NCI-H1436 (cell line): Measurements from ENCODE around the gene RAB40A.

Experiments
- DNase-seq: peaks from one replicate; lab custom pipeline; 2025; lab: John Stamatoyannopoulos, UW

The RAB40A gene, protein sequence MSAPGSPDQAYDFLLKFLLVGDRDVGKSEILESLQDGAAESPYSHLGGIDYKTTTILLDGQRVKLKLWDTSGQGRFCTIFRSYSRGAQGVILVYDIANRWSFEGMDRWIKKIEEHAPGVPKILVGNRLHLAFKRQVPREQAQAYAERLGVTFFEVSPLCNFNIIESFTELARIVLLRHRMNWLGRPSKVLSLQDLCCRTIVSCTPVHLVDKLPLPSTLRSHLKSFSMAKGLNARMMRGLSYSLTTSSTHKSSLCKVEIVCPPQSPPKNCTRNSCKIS

DNA sequence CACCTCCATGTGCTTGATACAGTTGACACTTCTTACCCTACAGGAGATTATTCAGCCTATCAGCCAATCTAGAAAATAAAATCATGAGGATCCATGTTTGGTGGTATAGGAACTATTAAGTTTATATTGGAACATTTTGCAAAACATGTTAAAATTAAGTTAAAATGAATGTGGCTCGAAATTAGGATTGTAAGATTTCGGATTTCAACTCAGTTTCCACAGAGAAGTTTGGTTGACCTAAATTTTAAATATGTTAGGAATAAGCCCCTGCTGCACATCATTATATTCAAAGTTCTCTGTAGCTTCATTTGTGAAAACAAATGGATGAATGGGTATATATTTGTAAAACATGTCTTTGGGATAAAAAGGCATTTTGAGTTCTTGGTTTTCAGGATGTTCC is at the start of gene RAB40A:
RAB40A (minus strand) TSS at position 101 of the 400 bp plus-strand sequence. CDS start 18,733 bp downstream, outside the sequence.
- DNase-seq, result no peak

DNA sequence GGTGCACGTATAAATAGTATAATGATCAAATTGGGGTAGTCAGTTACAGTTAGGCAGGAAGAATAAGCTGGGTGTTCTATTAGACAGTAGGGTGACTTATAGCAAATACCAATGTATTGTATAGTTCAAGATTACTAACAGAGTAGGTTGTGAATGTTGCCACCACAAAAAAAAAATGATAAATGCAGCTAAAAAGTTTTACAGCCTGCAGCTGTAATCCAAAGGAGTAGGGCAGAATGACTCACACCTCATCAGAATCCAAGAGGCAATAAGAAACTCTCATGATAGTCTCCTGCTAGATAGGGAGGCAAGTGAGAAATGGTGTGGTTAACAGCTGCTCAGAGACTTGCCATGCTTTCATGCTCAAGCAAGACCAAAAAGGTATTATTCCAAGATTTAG is 46.5 kb upstream of the RAB40A start:
- no peak for DNase-seq

DNA sequence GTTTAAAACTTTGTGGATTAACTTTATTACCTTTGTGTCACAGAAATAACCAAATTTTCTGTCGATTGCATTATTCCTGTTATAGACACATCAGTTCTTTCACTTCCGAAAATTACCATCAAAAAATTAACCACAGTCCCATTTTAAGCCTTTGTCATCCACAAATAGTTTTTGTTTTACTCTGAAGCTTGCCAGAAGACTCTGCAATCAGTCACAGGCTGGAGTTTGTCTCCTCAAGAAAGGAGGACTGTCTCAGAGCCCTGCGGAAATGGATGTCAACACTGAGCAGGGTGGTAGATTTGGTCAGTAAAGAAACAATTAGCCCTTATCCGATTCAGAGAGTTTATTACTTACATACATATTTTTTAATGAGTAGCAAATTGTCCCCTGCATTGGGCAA is 45.9 kb upstream of the RAB40A start:
- no peak for DNase-seq

DNA sequence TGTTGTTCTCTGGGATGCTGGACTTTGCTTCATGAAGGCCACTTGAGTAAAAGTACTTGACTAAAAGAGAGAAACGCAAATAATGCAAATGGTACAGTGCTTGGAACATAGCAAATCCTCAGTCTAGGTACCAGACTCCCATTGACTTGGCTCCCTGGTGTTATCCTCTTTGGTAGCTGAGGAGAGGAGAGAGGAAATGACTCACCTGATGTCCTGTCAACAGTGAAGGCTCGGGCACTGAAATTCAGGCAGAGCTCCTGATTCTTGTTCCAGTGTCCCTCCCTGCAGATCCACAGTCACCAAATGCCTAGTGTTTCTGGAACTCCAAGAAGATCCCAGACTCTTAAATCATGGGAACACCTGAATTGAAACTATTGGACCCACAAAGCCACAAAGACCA is 43.5 kb upstream of the RAB40A start:
- DNase-seq, result no peak

DNA sequence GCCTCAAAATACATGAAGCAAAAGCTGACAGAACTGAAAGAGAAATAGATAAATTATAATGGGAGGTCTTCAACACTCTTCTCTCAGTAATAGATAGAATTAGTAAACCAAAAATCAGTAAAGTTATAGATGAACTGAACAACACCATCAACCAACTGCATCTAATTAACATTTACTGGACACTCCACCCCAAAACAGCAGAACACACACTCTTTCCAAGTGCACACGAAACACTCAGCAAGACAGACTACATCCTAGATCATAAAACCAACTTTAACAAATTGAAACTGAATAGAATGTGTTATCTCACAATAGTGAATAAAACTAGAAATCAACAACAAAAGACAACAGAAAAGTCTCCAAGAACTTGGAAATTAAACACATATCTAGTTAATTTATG is 41.0 kb upstream of the RAB40A start:
- DNase-seq, result no peak

DNA sequence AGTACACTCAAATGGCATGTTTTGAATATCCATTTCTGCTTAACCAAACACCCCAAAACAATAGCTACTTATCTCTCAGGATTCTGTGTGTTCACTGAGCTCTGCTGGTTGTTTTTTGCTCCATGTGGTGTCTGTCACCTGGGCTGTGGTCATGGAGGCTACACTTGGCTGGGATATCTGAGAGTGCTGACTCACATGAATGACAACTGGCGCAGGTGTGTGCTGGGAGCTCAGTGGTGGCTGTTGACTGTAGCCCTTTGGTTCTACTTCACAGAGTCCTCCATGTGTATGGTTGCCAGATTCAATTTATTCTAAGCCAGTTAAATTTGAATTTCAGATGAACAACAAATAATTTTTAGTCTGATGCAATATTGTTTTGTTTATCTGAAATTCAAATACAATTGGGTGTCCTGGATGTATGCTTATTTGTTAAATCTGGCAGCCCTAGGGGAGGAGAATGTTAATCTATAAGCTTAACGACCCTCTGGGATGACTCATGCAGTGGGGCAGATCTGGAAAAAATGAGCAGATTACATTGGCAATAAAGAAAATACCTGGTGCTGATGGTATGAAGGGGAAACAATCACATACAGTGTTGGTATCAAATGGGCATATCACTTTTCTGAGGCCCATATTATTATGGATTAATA is 37.8 kb upstream of the RAB40A start:
- no peak for DNase-seq

DNA sequence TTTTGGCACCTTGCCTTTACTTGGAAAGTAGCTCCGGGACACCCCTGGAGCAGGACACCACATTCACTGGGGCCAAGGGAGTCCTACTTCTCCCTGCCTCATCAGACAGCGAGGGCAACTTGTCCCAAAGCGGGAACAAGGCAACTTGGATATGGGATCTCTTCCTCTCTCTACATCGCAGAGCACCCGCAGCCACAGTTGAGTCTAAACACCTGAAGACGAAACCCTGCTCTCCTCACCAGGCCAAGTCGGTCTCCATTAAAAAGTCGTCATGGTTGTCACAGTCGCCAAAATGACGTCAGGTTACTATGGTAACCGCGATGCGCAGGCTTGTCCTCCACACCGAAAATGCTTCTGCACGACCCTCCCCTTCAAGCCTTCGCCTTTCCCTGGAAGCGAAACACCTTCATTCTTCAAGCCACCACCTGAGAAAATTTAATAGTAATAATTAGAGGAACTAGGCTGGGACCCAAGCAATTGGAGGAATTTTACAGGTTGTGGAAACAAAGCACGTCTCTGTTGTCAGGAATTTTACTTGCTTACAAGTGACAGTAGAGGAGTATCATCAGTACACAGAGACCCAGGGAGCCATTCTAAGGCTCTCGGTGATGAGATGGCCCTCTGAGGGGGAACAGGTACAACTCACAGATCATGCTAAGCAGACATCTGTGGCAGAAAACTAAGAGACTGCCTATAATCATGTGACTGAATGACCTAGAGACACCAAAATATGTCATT is 35.6 kb upstream of the RAB40A start:
- peak; percentile 76 for DNase-seq

DNA sequence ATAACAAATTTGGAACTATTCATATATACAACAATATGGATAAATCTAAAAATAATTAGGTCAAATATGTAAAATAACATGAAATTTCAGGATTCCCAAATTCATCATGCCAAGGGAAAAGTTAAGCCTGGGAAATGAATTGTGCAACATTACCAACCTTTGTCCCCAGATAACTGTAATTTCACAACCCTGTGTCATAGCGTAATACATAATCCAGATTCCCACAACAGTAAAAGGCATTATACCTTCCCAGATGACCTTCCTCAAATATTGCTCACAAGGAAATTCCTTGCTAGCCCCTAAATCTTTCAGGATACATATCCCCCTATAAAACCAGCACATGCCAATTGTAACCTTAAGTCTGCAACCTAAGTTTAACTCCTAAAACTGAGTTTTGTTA is 32.9 kb upstream of the RAB40A start:
- no peak for DNase-seq

DNA sequence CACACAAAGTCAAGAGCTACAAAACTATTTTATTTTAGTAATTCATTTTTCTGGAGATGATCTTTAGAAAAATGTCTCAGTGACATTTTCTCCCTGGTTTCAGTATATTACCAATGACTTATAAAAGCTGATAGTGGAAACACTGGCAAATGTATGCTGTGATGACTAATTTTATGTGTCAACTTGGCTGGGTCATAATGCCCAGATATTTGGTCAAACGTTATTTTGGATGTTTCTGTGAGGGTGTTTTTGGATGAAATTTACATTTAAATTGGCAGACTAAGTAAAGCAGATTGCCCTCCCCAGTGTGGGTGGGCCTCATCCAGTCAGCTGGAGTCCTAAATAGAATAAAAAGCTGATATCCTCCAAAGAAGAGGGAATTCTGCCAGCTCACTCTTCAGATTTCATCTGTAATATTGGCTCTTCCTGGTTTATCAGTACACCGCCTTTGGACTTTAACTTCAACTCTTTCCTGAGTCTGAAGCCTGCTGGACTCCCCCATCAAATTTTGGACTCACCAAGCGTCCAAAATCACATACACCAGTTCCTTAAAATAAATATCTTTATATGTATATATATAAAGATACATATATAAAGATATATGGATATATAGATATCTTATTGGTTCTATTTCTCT is 31.2 kb upstream of the RAB40A start:
- DNase-seq, result no peak

DNA sequence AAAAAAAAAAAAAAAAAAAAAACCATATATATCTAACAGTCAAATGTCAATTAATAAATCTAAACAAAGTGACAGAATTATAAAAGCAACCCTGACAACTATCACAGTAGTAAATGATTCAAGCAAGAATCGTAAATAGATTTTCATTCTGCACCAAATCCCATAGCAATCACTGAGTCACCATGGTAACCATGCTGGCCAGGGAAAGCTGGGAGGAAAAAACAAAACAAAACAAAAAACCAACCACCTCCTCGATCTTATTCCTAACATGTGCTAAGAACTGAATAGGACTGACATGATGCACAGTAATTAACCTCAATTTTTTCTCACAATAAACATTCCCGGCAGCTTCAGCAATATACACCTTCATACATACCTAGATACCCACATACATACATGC is 30.6 kb upstream of the RAB40A start:
- DNase-seq, result no peak

DNA sequence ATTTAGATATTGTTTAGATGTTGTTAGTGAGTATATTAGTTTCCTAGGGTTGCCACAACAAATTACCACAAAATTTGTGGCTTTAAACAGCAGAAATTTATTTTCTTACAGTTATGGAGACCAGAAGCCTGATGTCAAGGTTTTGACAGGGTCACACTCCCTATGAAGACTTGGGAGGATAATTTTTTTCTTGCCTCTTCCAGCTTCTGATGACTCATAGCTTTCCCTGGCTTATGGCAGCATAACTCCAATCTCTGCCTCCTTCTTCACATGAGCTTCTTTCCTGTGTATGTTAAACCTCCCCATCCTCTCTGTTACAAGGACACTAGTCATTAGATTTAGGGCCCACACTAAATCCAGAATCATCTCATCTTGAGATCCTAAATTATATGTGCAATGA is 20.9 kb upstream of the RAB40A start:
- no peak for DNase-seq

DNA sequence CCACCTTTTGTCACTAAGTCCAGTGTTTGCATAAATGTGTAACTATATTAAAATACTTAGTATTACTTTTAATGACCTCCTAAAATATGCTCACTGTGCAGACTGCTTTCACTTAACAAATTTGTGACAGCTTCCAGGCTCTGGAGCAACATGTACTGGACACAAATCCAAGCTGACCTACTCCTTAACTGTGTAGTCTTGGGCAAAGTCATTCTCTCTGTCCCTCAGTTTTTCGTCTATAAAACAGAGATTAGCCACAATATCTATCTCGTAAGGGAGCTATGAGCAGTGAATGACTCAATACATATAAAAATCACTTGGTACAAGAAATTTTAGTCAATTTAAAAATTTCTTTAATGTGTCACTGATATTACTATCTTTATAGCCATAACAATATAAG is 20.4 kb upstream of the RAB40A start:
- no peak for DNase-seq

DNA sequence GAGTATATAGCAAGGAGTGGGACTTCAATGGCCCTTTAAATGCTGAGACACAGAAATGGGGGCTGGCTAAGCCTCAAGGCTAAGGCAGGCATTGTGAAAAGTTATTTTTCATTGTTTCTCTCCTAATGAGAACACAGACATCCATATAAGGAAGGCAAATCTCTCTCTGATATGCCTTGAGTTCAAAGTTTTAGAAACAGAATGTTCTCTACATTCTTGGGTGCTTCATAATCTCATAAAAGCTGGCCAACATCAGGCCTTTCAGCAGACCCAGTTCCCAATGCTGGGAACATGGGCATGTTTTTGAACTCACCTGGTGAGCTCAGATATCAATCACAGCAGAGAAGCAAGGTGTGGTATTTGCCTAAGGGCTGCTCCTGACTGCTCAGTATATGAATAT is 19.4 kb upstream of the RAB40A start:
- DNase-seq, result no peak

DNA sequence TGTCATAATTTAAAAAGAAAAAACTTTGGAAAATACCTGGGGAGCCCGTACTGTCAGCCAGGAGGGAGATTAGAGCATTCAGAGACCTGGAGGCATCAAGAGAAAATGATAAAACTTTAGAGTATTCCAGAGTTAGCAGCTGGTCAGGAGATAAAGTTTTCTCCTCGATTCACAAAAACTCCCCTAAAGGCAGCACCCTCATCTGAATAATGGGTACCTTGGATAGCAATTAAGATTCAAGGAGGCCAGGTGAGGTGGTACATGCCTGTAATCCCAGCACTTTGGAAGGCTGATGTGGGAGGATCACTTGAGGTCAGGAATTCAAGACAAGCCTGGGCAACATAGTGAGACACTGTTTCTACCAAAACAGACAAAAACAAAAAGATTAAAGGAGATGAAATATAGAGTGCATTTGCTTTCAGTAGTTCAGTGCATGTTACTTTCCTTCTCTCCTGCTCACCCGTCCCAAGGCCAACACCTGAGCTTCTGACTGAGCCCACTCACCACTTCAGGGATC is 18.6 kb upstream of the RAB40A start:
- DNase-seq, result no peak

DNA sequence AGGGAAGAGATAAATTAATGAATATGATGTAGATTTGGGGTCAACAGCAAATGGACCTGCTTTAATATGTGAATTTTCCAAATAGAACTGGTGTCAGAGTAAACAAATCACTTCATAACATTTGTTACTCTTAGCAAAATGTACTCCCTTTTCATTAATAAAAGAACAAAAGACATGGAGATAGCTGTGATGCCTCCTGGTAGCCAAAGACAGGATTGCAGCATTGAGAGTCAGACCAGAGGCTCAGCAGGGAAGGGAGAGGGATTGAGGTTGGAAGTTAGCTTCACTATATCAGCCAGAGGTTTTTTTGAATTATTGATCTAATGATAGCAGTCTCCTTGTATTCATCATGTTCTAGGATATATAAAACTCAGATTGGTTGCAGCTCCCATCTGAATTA is 17.4 kb upstream of the RAB40A start:
- no peak for DNase-seq

DNA sequence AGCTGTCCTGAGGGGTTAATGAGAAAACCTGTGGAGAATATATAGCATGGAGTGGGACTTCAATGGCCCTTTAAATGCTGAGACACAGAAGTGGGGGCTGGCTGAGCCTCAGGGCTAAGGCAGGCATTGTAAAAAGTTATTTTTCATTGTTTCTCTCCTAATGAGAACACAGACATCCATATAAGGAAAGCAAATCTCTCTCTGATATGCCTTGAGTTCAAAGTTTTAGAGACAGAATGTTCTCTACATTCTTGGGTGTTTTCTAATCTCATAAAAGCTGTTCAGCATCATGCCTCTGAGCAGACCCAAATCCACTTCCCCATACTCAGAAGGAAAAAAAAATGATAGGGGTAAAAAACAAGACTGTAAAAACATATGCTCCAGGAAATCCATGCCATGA is 16.8 kb upstream of the RAB40A start:
- no peak for DNase-seq

DNA sequence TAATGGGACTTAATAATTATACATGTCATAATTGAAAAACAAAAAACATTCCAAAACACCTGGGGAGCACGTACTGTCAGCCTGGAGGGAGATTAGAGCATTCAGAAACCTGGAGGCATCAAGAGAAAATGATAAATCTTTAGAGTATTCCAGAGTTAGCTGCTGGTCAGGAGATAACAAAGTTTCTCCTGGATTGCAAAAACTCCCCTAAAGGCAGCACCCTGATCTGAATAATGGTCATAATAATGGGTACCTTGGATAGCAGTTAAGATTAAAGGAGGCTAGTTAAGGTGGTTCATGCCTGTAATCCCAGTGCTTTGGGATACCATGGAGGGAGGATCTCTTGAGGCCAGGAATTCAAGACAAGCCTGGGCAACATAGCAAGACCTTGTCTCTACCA is 15.9 kb upstream of the RAB40A start:
- no peak for DNase-seq

DNA sequence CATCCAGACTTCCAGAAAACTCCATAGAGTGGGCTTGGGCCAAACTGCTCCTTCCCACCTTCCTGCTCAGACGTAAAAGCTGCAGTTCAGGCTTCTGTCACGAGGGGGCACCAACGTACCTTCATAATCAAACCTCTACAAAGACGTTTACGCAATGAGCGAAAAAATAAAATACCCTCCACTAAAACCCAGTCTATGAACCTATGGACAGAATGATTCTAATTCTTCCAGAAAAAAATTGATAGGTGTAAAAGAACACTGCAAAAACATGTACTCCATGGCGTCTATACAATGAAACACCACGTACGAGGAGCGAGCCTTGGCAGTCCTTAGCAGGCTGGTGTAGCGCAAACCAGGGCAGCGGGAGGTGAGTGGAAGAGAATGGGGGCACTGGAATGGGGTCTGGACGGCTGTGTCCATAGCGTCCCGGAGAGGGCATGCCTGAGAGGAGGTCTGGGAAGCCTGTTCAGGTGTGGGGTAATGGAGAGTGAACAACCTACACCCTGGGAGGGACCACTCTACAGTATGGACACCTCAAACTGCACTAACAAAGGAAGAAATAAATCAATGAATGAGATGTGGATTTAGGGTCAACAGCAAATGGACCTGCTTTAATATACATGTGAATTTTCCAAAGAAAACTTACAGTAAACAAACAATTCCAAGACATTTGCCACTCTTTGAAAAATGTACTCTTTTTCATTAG is 14.4 kb upstream of the RAB40A start:
- DNase-seq, result peak; percentile 31

DNA sequence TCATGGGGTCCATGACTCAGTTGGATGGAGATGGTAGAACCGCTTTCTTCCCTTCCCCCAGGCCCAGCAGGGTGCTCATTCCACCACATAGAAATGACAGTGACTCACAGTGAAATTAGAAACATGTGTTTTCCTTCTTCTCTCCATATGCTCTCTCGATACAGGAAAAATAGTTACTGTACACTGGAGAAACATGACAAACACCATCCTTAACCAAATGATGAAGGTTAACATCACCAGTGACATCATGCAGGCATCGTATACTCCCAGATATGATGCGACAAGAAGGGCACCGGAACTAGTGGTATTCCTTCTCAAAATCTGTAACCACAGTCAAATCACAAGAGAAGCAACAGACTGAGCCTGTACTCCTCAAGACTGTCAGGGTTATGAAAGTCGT is 11.7 kb upstream of the RAB40A start:
- no peak for DNase-seq

DNA sequence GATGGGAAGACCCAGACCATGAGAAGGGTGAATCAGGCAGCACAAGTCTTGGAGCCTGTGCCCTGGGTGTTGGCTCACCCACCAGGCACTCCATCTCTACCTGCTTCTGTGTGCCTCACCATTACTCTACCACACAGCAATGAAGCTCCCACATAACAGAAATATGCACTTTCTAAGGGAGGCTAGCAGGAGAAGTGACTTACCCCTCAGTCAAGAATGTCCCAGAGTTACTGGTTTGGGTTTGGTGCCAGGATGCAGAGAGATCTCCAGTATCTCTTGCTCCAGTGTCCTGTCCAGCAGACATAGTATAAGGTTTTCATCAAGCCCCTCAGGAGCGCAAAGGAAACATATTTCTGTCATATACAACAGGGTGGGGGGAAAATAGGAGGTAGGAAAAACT is 11.3 kb upstream of the RAB40A start:
- DNase-seq, result no peak

DNA sequence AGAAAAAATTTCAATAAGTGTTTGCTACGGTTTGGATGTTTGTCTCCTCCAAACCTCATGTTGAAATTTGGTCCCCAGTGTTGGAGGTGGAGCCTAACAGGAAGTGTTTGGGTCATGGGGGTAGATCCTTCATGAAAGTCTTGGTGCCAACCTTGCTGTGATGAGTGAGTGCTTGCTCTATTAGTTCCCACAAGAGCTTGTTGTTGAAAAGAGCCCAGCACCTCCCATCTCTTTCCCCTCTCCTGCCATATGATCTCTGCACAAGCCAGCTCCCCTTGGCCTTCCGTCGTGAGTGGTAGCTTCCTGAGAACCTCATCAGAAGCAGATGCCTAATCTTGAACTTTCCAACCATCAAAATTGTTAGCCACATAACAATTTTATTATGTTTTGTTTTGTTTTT is 10.3 kb upstream of the RAB40A start:
- no peak for DNase-seq

DNA sequence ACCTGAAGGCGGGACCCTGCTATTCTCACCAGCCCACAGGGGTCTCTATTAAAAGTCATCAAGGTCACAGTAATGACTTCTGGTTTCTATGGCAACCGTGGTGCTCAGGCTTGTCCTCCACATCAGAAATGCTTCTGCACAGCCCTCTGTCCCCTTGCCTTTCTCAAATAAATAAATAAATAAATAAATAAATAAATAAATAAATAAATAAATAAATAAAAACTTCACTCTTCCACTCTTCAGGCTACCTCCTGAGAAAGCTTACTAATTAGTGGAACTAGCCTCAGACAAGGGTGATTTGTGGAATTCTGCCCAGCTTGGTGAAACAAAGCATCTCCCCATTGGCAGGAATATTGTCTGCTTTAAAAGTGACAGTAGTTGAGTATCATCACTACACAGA is 5.5 kb upstream of the RAB40A start:
- DNase-seq, result no peak
